Measurements from ENCODE around the gene OPCML.

DNA sequence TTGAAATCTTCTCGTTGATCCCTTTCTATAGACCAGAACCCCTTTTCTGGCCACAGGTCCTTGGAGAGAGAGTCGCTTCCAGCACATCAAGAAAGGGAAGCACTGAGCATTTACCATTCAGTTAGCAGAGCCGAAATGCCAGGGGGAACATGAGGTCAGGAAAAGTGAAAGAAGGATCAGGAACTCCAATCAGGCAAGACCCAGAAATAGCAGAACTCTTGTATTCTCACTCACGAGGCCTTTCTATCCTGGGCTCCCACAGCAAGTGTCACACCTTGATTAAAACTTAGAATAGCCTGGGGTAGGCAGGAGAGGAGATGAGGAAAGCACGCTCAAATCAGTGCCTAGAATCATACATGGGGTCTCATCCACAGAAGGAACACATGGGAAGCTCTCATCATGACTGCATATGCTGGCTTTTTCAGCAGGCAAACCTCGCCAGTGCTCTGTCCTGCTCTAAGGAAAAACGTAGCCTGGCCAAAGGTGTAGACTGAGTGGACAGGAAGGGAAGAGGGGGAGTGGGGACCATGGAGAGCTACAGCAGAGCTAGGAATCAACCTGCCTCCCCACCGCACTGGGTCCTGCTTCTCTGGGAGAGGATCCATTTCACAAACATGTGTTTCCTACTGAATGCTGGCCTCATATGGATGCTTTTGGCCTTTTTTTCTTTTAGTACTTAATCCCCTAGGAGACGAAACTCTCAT lies 40.5 kb downstream of the OPCML start:
- TF ChIP-seq EZH2phosphoT487 (IDR thresholded peaks at IDR 0.05; ENCODE audit: unreplicated experiment): no peak
- TF ChIP-seq CTCF (conservative IDR thresholded peaks at IDR 0.05; ENCODE audit: low read depth in 2 of 2): no peak
- peak; percentile 52 for TF ChIP-seq REST (IDR thresholded peaks at IDR 0.05; ENCODE audit: unreplicated experiment)
- TF ChIP-seq POLR2AphosphoS5 (IDR thresholded peaks at IDR 0.05; ENCODE audit: low read depth): no peak
- no peak for TF ChIP-seq ZNF331 (CRISPR knock-in tag; IDR thresholded peaks at IDR 0.05; ENCODE audit: low read depth)
- no peak for TF ChIP-seq EZH2 (IDR thresholded peaks at IDR 0.05; ENCODE audit: low read depth, unreplicated experiment)
- no peak for TF ChIP-seq CREB1 (CRISPR knock-in tag; IDR thresholded peaks at IDR 0.05; ENCODE audit: low read depth)
- TF ChIP-seq STAT1 (IDR thresholded peaks at IDR 0.05; ENCODE audit: unreplicated experiment): no peak
- TF ChIP-seq JUNB (IDR thresholded peaks at IDR 0.05; ENCODE audit: unreplicated experiment): no peak
- TF ChIP-seq ETS1 (IDR thresholded peaks at IDR 0.05): no peak

Data from GM23338 (cell line).